Endothelial cell of umbilical vein (primary cell): ENCODE measurements around the gene CCDC188. TPM values are rescaled to one million over a fixed set of nuclear protein-coding genes. Genes with fewer than 3 reads are reported as not detected.

ENCODE experiments used
- BruUV-seq: library from RNA; stranded (reverse); fragments of 400-500 nt; replicated peaks from 2 replicates; lab custom pipeline; 2021; lab: Mats Ljungman, UMichigan
- CTCF ChIA-PET: fragments of 300-600, 350-600 bp; sonication (Branson Sonifier 250); formaldehyde crosslinking; loops from one replicate; lab custom pipeline; 2021; ENCODE audit warnings: antibody characterized with exemption, inconsistent platforms; lab: Charles Lee
- POLR2A ChIA-PET: fragments of 300-600, 350-600 bp; sonication (Branson Sonifier 250); formaldehyde crosslinking; loops from one replicate; lab custom pipeline; 2021; ENCODE audit warnings: antibody characterized with exemption, inconsistent platforms; lab: Charles Lee
- DNase-seq: peaks from one replicate; pipeline ENCODE4 v3.0.0-alpha.2; 2011; ENCODE audit warnings: low read depth, low spot score
- FAIRE-seq: peaks from 2 replicates; lab custom pipeline; 2011; peaks lifted over from hg19 to GRCh38; lab: Jason Lieb, UNC
- H2AFZ ChIP-seq: 2 replicates; pipeline ENCODE4 v1.6.0; 2012; ENCODE audit warnings: low read depth, low read length, control low read depth, inconsistent platforms
- H3K27ac ChIP-seq: 2 replicates; pipeline ENCODE4 v1.5.1; 2011; ENCODE audit warnings: low read depth, mild to moderate bottlenecking, control low read depth, low read length, moderate library complexity; ENCODE audit not compliant: insufficient read depth
- H3K27me3 ChIP-seq, 2 experiments: 2 replicates each; pipeline versions ENCODE4 v1.6.0 to v1.6.1; 2011; ENCODE audit warnings: low read length in 2 of 2, mixed read lengths in 1 of 2; ENCODE audit not compliant: control insufficient read depth in 2 of 2, insufficient read depth in 2 of 2
- H3K36me3 ChIP-seq, 2 experiments: 2 replicates in 1 of 2; 3 replicates in 1 of 2; pipeline ENCODE4 v1.5.1; 2011; ENCODE audit warnings: low read length in 2 of 2, mild to moderate bottlenecking in 1 of 2, moderate library complexity in 1 of 2; ENCODE audit not compliant: control insufficient read depth in 2 of 2, insufficient read depth in 2 of 2; ENCODE audit errors: extremely low read depth in 1 of 2
- H3K4me1 ChIP-seq: 3 replicates; pipeline ENCODE4 v1.5.1; 2011; ENCODE audit warnings: mild to moderate bottlenecking, low read length; ENCODE audit not compliant: control insufficient read depth, insufficient read depth; ENCODE audit errors: extremely low read depth
- H3K4me2 ChIP-seq: 2 replicates; pipeline ENCODE4 v1.6.1; 2011; ENCODE audit warnings: low read length, control low read depth, mixed read lengths; ENCODE audit not compliant: insufficient read depth
- H3K4me3 ChIP-seq, 3 experiments: fragments of 200-600 bp in 1 of 3; sonication (generic), shearing (Covaris generic) in 1 of 3; replicated peaks in 1 of 3; 2 replicates each; pipeline ENCODE4 v1.5.1; 2011 to 2016; ENCODE audit warnings: control low read depth in 3 of 3, low read length in 3 of 3, mild to moderate bottlenecking in 2 of 3, inconsistent platforms in 1 of 3, low read depth in 1 of 3, moderate library complexity in 1 of 3; ENCODE audit not compliant: insufficient read depth in 1 of 3
- H3K79me2 ChIP-seq: 2 replicates; pipeline ENCODE4 v1.6.0; 2012; ENCODE audit warnings: low read length, inconsistent platforms; ENCODE audit not compliant: control insufficient read depth, insufficient read depth
- H3K9ac ChIP-seq: replicated peaks from 2 replicates; pipeline ENCODE3; 2011; ENCODE audit warnings: low read length, control low read depth; ENCODE audit not compliant: insufficient read depth; ENCODE audit errors: extremely low read depth
- H3K9me1 ChIP-seq: replicated peaks from 3 replicates; pipeline ENCODE4 v1.6.0; 2011; ENCODE audit warnings: mild to moderate bottlenecking, low read length; ENCODE audit not compliant: control insufficient read depth, insufficient read depth; ENCODE audit errors: extremely low read depth
- H3K9me3 ChIP-seq: replicated peaks from 2 replicates; pipeline ENCODE4 v1.5.1; 2012; ENCODE audit warnings: low read length, inconsistent platforms; ENCODE audit not compliant: control insufficient read depth, insufficient read depth
- H4K20me1 ChIP-seq: replicated peaks from 2 replicates; pipeline ENCODE3; 2011; ENCODE audit warnings: mild to moderate bottlenecking, low read length; ENCODE audit not compliant: control insufficient read depth, insufficient read depth; ENCODE audit errors: extremely low read depth
- EZH2 ChIP-seq: IDR thresholded peaks from 2 replicates; pipeline ENCODE4 v1.6.1; 2012; ENCODE audit warnings: borderline replicate concordance, low read depth, mild to moderate bottlenecking, moderate library complexity, low read length, inconsistent platforms; ENCODE audit not compliant: severe bottlenecking
- GATA2 ChIP-seq: IDR thresholded peaks from 2 replicates; pipeline ENCODE4 v1.7.0; 2011; ENCODE audit warnings: low read depth, mild to moderate bottlenecking, moderate library complexity, mixed read lengths, low read length; ENCODE audit not compliant: insufficient read length, insufficient read depth
- JUN ChIP-seq: IDR thresholded peaks from 2 replicates; pipeline ENCODE4 v1.6.1; 2011; ENCODE audit warnings: borderline replicate concordance, low read depth; ENCODE audit not compliant: insufficient read length, insufficient read depth
- POLR2A ChIP-seq: IDR thresholded peaks from 2 replicates; pipeline ENCODE4 v1.6.1; 2012; ENCODE audit warnings: low read depth, mild to moderate bottlenecking, control low read depth, low read length
- dilution Hi-C: fragments of 300-500 bp; cut with MboI; formaldehyde crosslinking; loops from one replicate; pipeline ENCODE4 v1.15.0; 2019; ENCODE audit warnings: low sequenced_read_pairs; ENCODE audit not compliant: extremely low pct_ligation_motif_present
- intact Hi-C: fragments of 100-400 bp; cut with micrococcal nuclease; formaldehyde crosslinking; loops from one replicate; pipeline ENCODE4 v1.10.0; 2022
- polyA plus RNA-seq, 4 experiments: library from polyadenylated mRNA; depleted of rRNA in 3 of 4; stranded (reverse) in 3 of 4; unstranded in 1 of 4; fragments of >200 nt; gene quantifications; 2 replicates each; pipeline versions ENCODE4 v1.2.1 to v1.2.3, GENCODE V29; 2011 to 2012; ENCODE audit warnings: missing spikeins in 1 of 4
- total RNA-seq: library from RNA; stranded (reverse); gene quantifications from 2 replicates; pipeline ENCODE4 v1.2.3, GENCODE V29; 2021
- TF ChIP-seq, protein P1 (sequence below), 2 donors: IDR thresholded peaks; 1 replicate in 1 of 2; 2 replicates in 1 of 2; pipeline ENCODE4 v1.5.1; 2011; ENCODE audit warnings: low read length in 2 of 2, mild to moderate bottlenecking in 2 of 2, moderate library complexity in 2 of 2, control low read depth in 1 of 2, inconsistent platforms in 1 of 2, low read depth in 1 of 2; ENCODE audit not compliant: insufficient read depth in 1 of 2; ENCODE audit errors: extremely low read depth in 1 of 2
- TF ChIP-seq, protein P2 (sequence below): IDR thresholded peaks from 2 replicates; pipeline ENCODE4 v1.6.1; 2011; ENCODE audit not compliant: insufficient read depth, insufficient read length

Gene CCDC188
- total and polyA plus RNA-seq, 2 donors (not counting 3 experiments of a cell fraction or from before 2014, with no cell fraction given), result 9.4 to 9.8 TPM

DNA sequence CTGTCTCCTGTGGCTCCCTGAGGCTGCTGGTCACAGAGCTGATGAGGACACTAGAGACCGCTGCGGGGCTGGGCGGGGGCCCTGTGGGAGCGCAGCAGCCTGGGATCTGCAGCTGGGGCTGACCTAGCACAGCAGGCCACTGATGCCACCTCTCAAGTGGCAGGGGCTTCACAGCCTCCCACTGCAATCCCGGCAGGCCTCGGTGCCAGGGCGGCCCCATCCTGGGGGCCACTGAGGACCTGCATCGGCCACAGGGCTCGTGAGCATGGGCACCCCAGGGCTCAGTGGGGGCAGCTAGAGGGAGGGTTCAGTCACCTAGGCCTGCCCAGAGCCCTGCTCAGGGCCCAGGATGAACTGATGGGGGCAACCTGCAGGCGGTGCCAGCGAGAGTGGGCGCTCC is 14.6 kb upstream of the CCDC188 start:
- Histone ChIP-seq H3K9me1 (no peaks in the 10 kb centered on the region), H3K79me2 (no peaks in the 10 kb centered on the region), H3K4me1 (no peaks in the 10 kb centered on the region), H2AFZ (no peak overlapping the region), H3K9ac (no peak overlapping the region), H3K27me3 (no peaks in the 10 kb centered on the region), H3K36me3 (no peaks in the 10 kb centered on the region), H4K20me1 (no peaks in the 10 kb centered on the region), H3K27ac (no peak overlapping the region), H3K4me2 (no peak overlapping the region), H3K4me3 (no peak overlapping the region), H3K9me3 (no peaks in the 10 kb centered on the region)
- DNase-seq, result no peak
- dilution Hi-C loops, result no loop called here
- FAIRE-seq, result no peak
- POLR2A ChIA-PET, result no interaction called here
- CTCF ChIA-PET, result no interaction called here
- no TSS peak for BruUV-seq
- intact Hi-C loops, result no loop called here
- TF ChIP-seq POLR2A, result no peak
- TF ChIP-seq, protein P1, sequence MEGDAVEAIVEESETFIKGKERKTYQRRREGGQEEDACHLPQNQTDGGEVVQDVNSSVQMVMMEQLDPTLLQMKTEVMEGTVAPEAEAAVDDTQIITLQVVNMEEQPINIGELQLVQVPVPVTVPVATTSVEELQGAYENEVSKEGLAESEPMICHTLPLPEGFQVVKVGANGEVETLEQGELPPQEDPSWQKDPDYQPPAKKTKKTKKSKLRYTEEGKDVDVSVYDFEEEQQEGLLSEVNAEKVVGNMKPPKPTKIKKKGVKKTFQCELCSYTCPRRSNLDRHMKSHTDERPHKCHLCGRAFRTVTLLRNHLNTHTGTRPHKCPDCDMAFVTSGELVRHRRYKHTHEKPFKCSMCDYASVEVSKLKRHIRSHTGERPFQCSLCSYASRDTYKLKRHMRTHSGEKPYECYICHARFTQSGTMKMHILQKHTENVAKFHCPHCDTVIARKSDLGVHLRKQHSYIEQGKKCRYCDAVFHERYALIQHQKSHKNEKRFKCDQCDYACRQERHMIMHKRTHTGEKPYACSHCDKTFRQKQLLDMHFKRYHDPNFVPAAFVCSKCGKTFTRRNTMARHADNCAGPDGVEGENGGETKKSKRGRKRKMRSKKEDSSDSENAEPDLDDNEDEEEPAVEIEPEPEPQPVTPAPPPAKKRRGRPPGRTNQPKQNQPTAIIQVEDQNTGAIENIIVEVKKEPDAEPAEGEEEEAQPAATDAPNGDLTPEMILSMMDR (IDR thresholded peaks at IDR 0.05; ENCODE audit: extremely low read depth in 1 of 2, insufficient read depth in 1 of 2, low read depth in 1 of 2, low read length in 2 of 2), result no peak
- TF ChIP-seq, protein P2, sequence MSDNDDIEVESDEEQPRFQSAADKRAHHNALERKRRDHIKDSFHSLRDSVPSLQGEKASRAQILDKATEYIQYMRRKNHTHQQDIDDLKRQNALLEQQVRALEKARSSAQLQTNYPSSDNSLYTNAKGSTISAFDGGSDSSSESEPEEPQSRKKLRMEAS, result no peak
- TF ChIP-seq GATA2, result no peak
- no peak for TF ChIP-seq EZH2
- TF ChIP-seq JUN, result no peak
